Measurements from ENCODE around the gene FAM209A.

DNA sequence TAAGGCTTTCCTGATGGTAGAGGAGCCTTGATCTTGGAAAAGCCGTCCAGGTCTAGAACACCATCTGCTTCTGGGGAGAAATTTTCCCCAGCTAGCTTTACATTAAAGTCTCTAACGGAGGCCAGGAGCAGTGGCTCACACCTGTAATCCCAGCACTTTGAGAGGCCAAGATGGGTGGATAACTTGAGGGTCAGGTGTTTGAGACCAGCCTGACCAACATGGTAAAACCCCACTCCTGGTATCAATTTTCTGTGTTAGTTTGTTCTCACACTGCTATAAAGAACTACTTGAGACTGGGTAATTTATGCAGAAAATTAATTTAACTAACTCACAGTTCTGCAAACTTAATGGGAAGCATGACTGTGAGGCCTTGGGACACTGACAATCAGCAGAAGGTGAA is 46.3 kb downstream of the FAM209A start:
- TF ChIP-seq, protein P1, sequence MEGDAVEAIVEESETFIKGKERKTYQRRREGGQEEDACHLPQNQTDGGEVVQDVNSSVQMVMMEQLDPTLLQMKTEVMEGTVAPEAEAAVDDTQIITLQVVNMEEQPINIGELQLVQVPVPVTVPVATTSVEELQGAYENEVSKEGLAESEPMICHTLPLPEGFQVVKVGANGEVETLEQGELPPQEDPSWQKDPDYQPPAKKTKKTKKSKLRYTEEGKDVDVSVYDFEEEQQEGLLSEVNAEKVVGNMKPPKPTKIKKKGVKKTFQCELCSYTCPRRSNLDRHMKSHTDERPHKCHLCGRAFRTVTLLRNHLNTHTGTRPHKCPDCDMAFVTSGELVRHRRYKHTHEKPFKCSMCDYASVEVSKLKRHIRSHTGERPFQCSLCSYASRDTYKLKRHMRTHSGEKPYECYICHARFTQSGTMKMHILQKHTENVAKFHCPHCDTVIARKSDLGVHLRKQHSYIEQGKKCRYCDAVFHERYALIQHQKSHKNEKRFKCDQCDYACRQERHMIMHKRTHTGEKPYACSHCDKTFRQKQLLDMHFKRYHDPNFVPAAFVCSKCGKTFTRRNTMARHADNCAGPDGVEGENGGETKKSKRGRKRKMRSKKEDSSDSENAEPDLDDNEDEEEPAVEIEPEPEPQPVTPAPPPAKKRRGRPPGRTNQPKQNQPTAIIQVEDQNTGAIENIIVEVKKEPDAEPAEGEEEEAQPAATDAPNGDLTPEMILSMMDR (conservative IDR thresholded peaks at IDR 0.05; ENCODE audit: low read depth, low read length): no peak
- TF ChIP-seq EZH2 (IDR thresholded peaks at IDR 0.05; ENCODE audit: borderline replicate concordance, low read depth, low read length, poor library complexity, severe bottlenecking): no peak
